Germinal center (tissue), 1 donor: ENCODE measurements around the gene SEMA5A.

Experiments used
- DNase-seq: peaks from one replicate; pipeline ENCODE4 v3.0.0; 2012; ENCODE audit warnings: mixed read lengths, low spot score

SEMA5A gene

GRCh38 chr5:9105851-9106250 lies 440.0 kb downstream of the SEMA5A start:
- no peak for DNase-seq

- no peak for DNase-seq
Measured at GRCh38 chr5:9104571-9105339, 441.1 kb downstream of the SEMA5A start.

- DNase-seq: no peak
Measured at GRCh38 chr5:9103290-9103689, 442.6 kb downstream of the SEMA5A start.

- no peak for DNase-seq
Measured at GRCh38 chr5:9099689-9100088, 446.2 kb downstream of the SEMA5A start.

GRCh38 chr5:9098990-9099389 lies 446.9 kb downstream of the SEMA5A start:
- DNase-seq: no peak

- no peak for DNase-seq
Measured at GRCh38 chr5:9094582-9094981, 451.3 kb downstream of the SEMA5A start.

GRCh38 chr5:9091896-9092662 lies 453.8 kb downstream of the SEMA5A start:
- DNase-seq: no peak

- DNase-seq: no peak
Measured at GRCh38 chr5:9090381-9091026, 455.4 kb downstream of the SEMA5A start.

- no peak for DNase-seq
Measured at GRCh38 chr5:9089893-9090292, 456.0 kb downstream of the SEMA5A start.

- no peak for DNase-seq
Measured at GRCh38 chr5:9082996-9083395, 462.9 kb downstream of the SEMA5A start.

- no peak for DNase-seq
Measured at GRCh38 chr5:9072701-9073100, 473.2 kb downstream of the SEMA5A start.

GRCh38 chr5:9071524-9071923 lies 474.4 kb downstream of the SEMA5A start:
- DNase-seq: no peak

GRCh38 chr5:9071074-9071473 lies 474.8 kb downstream of the SEMA5A start:
- no peak for DNase-seq

- DNase-seq: no peak
Measured at GRCh38 chr5:9069650-9070049, 476.2 kb downstream of the SEMA5A start.

GRCh38 chr5:9067154-9067553 lies 478.7 kb downstream of the SEMA5A start:
- DNase-seq: no peak

GRCh38 chr5:9066349-9066748 lies 479.5 kb downstream of the SEMA5A start:
- DNase-seq: no peak

- no peak for DNase-seq
Measured at GRCh38 chr5:9063615-9064245, 482.1 kb downstream of the SEMA5A start.

GRCh38 chr5:9062873-9063272 lies 483.0 kb downstream of the SEMA5A start:
- no peak for DNase-seq

GRCh38 chr5:9059920-9060691 lies 485.8 kb downstream of the SEMA5A start:
- no peak for DNase-seq

- DNase-seq: no peak
Measured at GRCh38 chr5:9058666-9059065, 487.2 kb downstream of the SEMA5A start.

- DNase-seq: no peak
Measured at GRCh38 chr5:9058161-9058560, 487.7 kb downstream of the SEMA5A start.
